ENCODE results near the gene TINCR.
"Not testable (repeated sequence)": the region's sequence is repeated elsewhere in the genome, so short reads cannot be mapped to it uniquely, and the experiment has no call there.

The TINCR gene

DNA sequence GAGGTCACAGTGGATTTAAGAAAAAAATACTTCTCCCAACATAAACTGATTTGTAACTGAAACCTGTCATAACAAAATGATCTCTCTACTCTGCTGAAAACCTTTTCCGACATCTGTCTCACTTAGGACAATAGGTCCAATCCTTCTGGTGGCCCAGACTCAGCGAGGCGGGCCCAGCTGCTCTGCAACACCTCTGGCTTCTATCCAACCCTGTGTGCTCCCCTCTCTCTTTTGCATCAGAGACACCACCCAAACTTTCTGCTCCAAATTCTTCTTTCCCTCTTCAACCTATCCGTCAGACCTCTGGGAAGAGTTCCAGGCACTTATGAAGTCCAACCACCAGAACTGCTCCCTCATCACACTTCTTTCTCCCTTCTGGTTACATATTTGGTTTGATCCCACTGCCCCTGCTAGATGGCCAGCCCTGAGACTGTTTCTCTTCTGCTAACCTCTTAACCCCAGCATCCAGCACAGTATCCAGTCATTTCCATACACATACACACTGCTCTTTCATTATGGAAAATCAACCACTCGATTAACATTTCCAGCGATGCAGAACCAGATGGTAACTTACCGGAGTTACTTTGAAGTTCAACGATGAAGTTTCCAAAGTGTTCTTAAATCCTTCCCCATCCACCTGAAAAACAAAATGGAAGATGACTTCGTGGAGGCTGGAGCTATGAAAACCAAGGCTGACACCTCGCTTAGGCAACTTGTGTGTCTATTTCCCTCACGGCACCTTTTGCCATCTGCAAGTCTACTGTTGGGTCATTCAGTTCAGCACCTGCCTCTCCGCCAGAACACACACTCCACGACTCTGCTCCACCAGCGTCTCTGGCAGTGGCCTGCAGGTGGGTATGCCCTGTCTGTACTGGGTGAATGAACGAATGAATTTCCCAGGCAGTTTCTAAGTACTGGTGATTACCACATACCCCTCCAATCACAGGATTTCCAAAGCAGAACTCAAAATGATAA, 45.4 kb upstream of the TINCR start:
- DNase-seq (ENCODE audit: low read depth in 1 of 2, low spot score in 1 of 2) = no peak
- H3K4me3 ChIP-seq (replicated peaks; ENCODE audit: insufficient read depth, low read length) = no peak overlapping the region
- no peaks in the 10 kb centered on the region for H3K27me3 ChIP-seq (ENCODE audit: insufficient read depth, poor library complexity, severe bottlenecking)
- TF ChIP-seq GABPA (IDR thresholded peaks at IDR 0.05; ENCODE audit: low read depth) = no peak
- no peak overlapping the region for H3K27ac ChIP-seq (replicated peaks)

DNA sequence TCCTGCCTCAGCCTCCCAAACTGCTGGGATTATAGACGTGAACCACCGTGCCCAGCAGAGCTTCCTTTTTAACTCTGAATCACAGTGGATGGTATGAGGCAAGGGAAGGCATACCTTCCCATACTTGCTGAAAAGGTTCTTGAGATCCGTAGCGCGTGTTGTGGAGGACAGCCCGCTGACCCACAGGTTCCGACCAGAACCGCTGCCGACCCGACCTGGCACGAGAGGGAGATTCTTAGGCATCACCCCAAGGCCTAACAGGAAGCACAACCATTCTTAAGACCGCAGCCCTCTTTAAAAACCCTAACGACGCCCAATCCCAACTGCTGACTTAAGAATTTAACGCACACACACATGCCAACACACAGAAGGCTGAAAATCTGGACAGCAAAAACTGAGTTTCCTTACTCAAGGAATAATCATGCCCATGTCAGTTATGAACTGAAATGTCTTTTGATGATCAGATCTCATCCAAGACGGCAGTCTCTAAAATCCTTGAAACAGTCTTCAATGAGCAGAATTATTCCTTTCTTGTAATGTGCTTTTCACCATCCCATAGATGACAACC, 42.2 kb upstream of the TINCR start:
- Histone ChIP-seq H3K27ac (replicated peaks) (no peak overlapping the region), H3K4me3 (replicated peaks; ENCODE audit: insufficient read depth, low read length) (no peak overlapping the region), H3K27me3 (ENCODE audit: insufficient read depth, poor library complexity, severe bottlenecking) (no peaks in the 10 kb centered on the region)
- TF ChIP-seq POLR2AphosphoS5 (IDR thresholded peaks at IDR 0.05; ENCODE audit: low read depth) = no peak
- no peak for TF ChIP-seq CTCF (IDR thresholded peaks at IDR 0.05; ENCODE audit: insufficient read depth, low read length)
- TF ChIP-seq SPI1 (IDR thresholded peaks at IDR 0.05; ENCODE audit: borderline replicate concordance, low read depth) = no peak
- TF ChIP-seq GABPA (IDR thresholded peaks at IDR 0.05; ENCODE audit: low read depth) = no peak
- no peak for TF ChIP-seq REST (IDR thresholded peaks at IDR 0.05; ENCODE audit: insufficient replicate concordance, low read depth)
- no peak for DNase-seq (ENCODE audit: low read depth in 1 of 2, low spot score in 1 of 2)

GRCh38 chr19:5608766-5609165, 41.0 kb upstream of the TINCR start:
- H3K27ac ChIP-seq (replicated peaks); DNase-seq (ENCODE audit: low read depth in 1 of 2, low spot score in 1 of 2); H3K27me3 ChIP-seq (ENCODE audit: insufficient read depth, poor library complexity, severe bottlenecking); H3K4me3 ChIP-seq (replicated peaks; ENCODE audit: insufficient read depth, low read length): not testable (repeated sequence)

- H3K4me3 ChIP-seq (replicated peaks; ENCODE audit: insufficient read depth, low read length) = no peak overlapping the region
- no peaks in the 10 kb centered on the region for H3K27me3 ChIP-seq (ENCODE audit: insufficient read depth, poor library complexity, severe bottlenecking)
- DNase-seq (ENCODE audit: low read depth in 1 of 2, low spot score in 1 of 2) = no peak
- TF ChIP-seq CTCF (IDR thresholded peaks at IDR 0.05; ENCODE audit: insufficient read depth, low read length) = no peak
- no peak for TF ChIP-seq SPI1 (IDR thresholded peaks at IDR 0.05; ENCODE audit: borderline replicate concordance, low read depth)
- no peak overlapping the region for H3K27ac ChIP-seq (replicated peaks)
Observed at GRCh38 chr19:5608291-5608690, 40.5 kb upstream of the TINCR start.

- Histone ChIP-seq H3K4me3 (replicated peaks; ENCODE audit: insufficient read depth, low read length) (no peak overlapping the region), H3K27ac (replicated peaks) (no peak overlapping the region)
Observed at GRCh38 chr19:5607318-5608275, 39.8 kb upstream of the TINCR start.

More at GRCh38 chr19:5607318-5608275, 39.8 kb upstream of the TINCR start:
- no peak for DNase-seq (ENCODE audit: low read depth in 1 of 2, low spot score in 1 of 2)
- H3K27me3 ChIP-seq (ENCODE audit: insufficient read depth, poor library complexity, severe bottlenecking) = no peaks in the 10 kb centered on the region
- TF ChIP-seq SPI1 (IDR thresholded peaks at IDR 0.05; ENCODE audit: borderline replicate concordance, low read depth) (no peak), CTCF (IDR thresholded peaks at IDR 0.05; ENCODE audit: insufficient read depth, low read length) (no peak), POLR2AphosphoS5 (IDR thresholded peaks at IDR 0.05; ENCODE audit: low read depth) (no peak), REST (IDR thresholded peaks at IDR 0.05; ENCODE audit: insufficient replicate concordance, low read depth) (no peak), GABPA (IDR thresholded peaks at IDR 0.05; ENCODE audit: low read depth) (no peak)

Data from HL-60 (cell line).